HCT116 (cell line): ENCODE data around the gene MAF. TPM values are rescaled to one million over a fixed set of nuclear protein-coding genes. Genes with fewer than 3 reads are reported as not detected.

Experiments
- ATAC-seq: fragments of 200-7000 bp; cut with Tn5 transposase; 2 replicates; pipeline ENCODE4 v1.9.1; 2020; ENCODE audit warnings: mild to moderate bottlenecking, moderate library complexity
- BruUV-seq: library from RNA; stranded (reverse); fragments of 400-500 nt; replicated peaks from 2 replicates; lab custom pipeline; 2021; lab: Mats Ljungman, UMichigan
- CTCF ChIA-PET: fragments of 300-600 bp; sonication (Branson Sonifier 250); formaldehyde crosslinking; loops from one replicate; lab custom pipeline; 2021; ENCODE audit warnings: antibody characterized with exemption; lab: Charles Lee
- POLR2A ChIA-PET: fragments of 300-600, 350-600 bp; sonication (Branson Sonifier 250); formaldehyde crosslinking; loops from one replicate; lab custom pipeline; 2021; ENCODE audit warnings: antibody characterized with exemption; lab: Charles Lee
- RAD21 ChIA-PET, 2 experiments: fragments of 300-600 bp; sonication (Branson Sonifier 250); formaldehyde crosslinking; loops; one replicate each; lab custom pipeline; 2023; ENCODE audit warnings: low total read pairs in 2 of 2; ENCODE audit not compliant: uncharacterized antibody in 2 of 2, unreplicated experiment in 2 of 2, low non-redundant PET in 1 of 2; lab: Charles Lee
- DNase-seq: peaks from one replicate; pipeline ENCODE4 v3.0.0-alpha.2; 2010; ENCODE audit warnings: low read depth, low spot score
- H2AFZ ChIP-seq: fragments of 200-600 bp; shearing (Covaris generic), sonication (generic); 2 replicates; pipeline ENCODE4 v1.6.1; 2017; ENCODE audit warnings: low read depth, mixed run types, mixed read lengths, antibody characterized with exemption, low read length; ENCODE audit not compliant: poor library complexity, severe bottlenecking
- H3K27ac ChIP-seq: 2 replicates; pipeline ENCODE4 v1.5.1; 2012; ENCODE audit warnings: low read depth, low read length
- H3K27me3 ChIP-seq: fragments of 200-600 bp; sonication (generic); 2 replicates; pipeline ENCODE4 v1.6.1; 2016; ENCODE audit warnings: mixed run types, low read length, mixed read lengths; ENCODE audit not compliant: insufficient read depth
- H3K36me3 ChIP-seq, 2 experiments: fragments of 200-500 bp in 1 of 2; fragments of 200-600 bp in 1 of 2; sonication (Bioruptor generic) in 1 of 2; sonication (generic) in 1 of 2; 2 replicates each; pipeline versions ENCODE4 v1.5.1 to v1.6.1; 2014 to 2016; ENCODE audit warnings: low read length in 2 of 2, inconsistent platforms in 1 of 2, mixed read lengths in 1 of 2, mixed run types in 1 of 2; ENCODE audit not compliant: insufficient read depth in 2 of 2, control insufficient read depth in 1 of 2
- H3K4me1 ChIP-seq, 2 experiments: fragments of 200-600 bp in 1 of 2; sonication (generic) in 1 of 2; 2 replicates each; pipeline versions ENCODE4 v1.5.1 to v1.6.1; 2012 to 2017; ENCODE audit warnings: low read length in 2 of 2, inconsistent platforms in 1 of 2, mild to moderate bottlenecking in 1 of 2, mixed read lengths in 1 of 2, mixed run types in 1 of 2, moderate library complexity in 1 of 2; ENCODE audit not compliant: insufficient read depth in 2 of 2, control insufficient read depth in 1 of 2
- H3K4me2 ChIP-seq: fragments of 200-600 bp; sonication (generic); 2 replicates; pipeline ENCODE4 v1.6.1; 2017; ENCODE audit warnings: mixed run types, low read length, mixed read lengths
- H3K4me3 ChIP-seq, 2 experiments: fragments of 200-600 bp in 1 of 2; sonication (generic) in 1 of 2; replicated peaks in 1 of 2; 2 replicates each; pipeline ENCODE4 v1.5.1; 2011 to 2016; ENCODE audit warnings: low read length in 2 of 2, control low read depth in 1 of 2, low read depth in 1 of 2, mild to moderate bottlenecking in 1 of 2, mixed read lengths in 1 of 2, mixed run types in 1 of 2
- H3K79me2 ChIP-seq: fragments of 200-600 bp; sonication (generic); 2 replicates; pipeline ENCODE4 v1.6.1; 2017; ENCODE audit warnings: mild to moderate bottlenecking, mixed run types, low read length, moderate library complexity, mixed read lengths; ENCODE audit not compliant: insufficient read depth
- H3K9ac ChIP-seq: fragments of 200-600 bp; sonication (generic); 2 replicates; pipeline ENCODE4 v1.6.1; 2016; ENCODE audit warnings: low read length, mixed read lengths
- H3K9me2 ChIP-seq: fragments of 200-600 bp; sonication (generic), shearing (Covaris generic); 2 replicates; pipeline ENCODE4 v1.6.1; 2017; ENCODE audit warnings: mixed run types, mild to moderate bottlenecking, moderate library complexity; ENCODE audit not compliant: insufficient read depth
- H3K9me3 ChIP-seq, 2 experiments: fragments of 200-500 bp in 1 of 2; fragments of 200-600 bp in 1 of 2; sonication (Bioruptor generic) in 1 of 2; sonication (generic) in 1 of 2; 2 replicates each; pipeline ENCODE4 v1.6.1; 2014 to 2017; ENCODE audit warnings: low read length in 2 of 2, mixed read lengths in 2 of 2, inconsistent platforms in 1 of 2, low read depth in 1 of 2, mild to moderate bottlenecking in 1 of 2, mixed run types in 1 of 2, moderate library complexity in 1 of 2; ENCODE audit not compliant: control insufficient read depth in 1 of 2, insufficient read depth in 1 of 2
- H4K20me1 ChIP-seq: fragments of 200-600 bp; sonication (generic), shearing (Covaris generic); 2 replicates; pipeline ENCODE4 v1.6.1; 2017; ENCODE audit warnings: mixed run types, mild to moderate bottlenecking, moderate library complexity; ENCODE audit not compliant: insufficient read depth
- EZH2phosphoT487 ChIP-seq: fragments of 200-600 bp; IDR thresholded peaks from 2 replicates; pipeline ENCODE4 v1.6.1; 2018; ENCODE audit warnings: antibody characterized with exemption, borderline replicate concordance
- JUND ChIP-seq: IDR thresholded peaks from 2 replicates; pipeline ENCODE4 v1.6.1; 2012
- POLR2AphosphoS5 ChIP-seq: IDR thresholded peaks from 2 replicates; pipeline ENCODE4 v1.6.1; 2011; ENCODE audit warnings: mild to moderate bottlenecking, low read depth, low read length, moderate library complexity
- SRF ChIP-seq: IDR thresholded peaks from 2 replicates; pipeline ENCODE4 v1.6.1; 2012; ENCODE audit warnings: low read depth
- intact Hi-C: fragments of 100-400 bp; cut with micrococcal nuclease; formaldehyde crosslinking; loops from 2 replicates; pipeline ENCODE4 v1.10.0; 2022
- total RNA-seq: library from RNA; stranded (reverse); gene quantifications from one replicate; pipeline ENCODE4 v1.2.1, GENCODE V29; 2021; ENCODE audit not compliant: unreplicated experiment
- TF ChIP-seq, protein P1 (sequence below): IDR thresholded peaks from 2 replicates; pipeline ENCODE4 v1.6.1; 2012
- TF ChIP-seq, protein P2 (sequence below), 3 experiments: fragments of 200-600 bp in 1 of 3; sonication (generic) in 1 of 3; IDR thresholded peaks in 2 of 3; conservative IDR thresholded peaks in 1 of 3; 2 replicates each; pipeline ENCODE4 v1.5.1; 2012 to 2017; ENCODE audit warnings: low read depth in 2 of 3, low read length in 2 of 3, antibody characterized with exemption in 1 of 3, borderline replicate concordance in 1 of 3, control low read depth in 1 of 3, mild to moderate bottlenecking in 1 of 3, mixed read lengths in 1 of 3, mixed run types in 1 of 3, moderate library complexity in 1 of 3; ENCODE audit not compliant: insufficient read depth in 1 of 3
- TF ChIP-seq, protein P3 (sequence below): IDR thresholded peaks from 2 replicates; pipeline ENCODE4 v1.6.1; 2012

The MAF gene
- total RNA-seq, 1 experiment from 2014 or later = 0.27 TPM

DNA sequence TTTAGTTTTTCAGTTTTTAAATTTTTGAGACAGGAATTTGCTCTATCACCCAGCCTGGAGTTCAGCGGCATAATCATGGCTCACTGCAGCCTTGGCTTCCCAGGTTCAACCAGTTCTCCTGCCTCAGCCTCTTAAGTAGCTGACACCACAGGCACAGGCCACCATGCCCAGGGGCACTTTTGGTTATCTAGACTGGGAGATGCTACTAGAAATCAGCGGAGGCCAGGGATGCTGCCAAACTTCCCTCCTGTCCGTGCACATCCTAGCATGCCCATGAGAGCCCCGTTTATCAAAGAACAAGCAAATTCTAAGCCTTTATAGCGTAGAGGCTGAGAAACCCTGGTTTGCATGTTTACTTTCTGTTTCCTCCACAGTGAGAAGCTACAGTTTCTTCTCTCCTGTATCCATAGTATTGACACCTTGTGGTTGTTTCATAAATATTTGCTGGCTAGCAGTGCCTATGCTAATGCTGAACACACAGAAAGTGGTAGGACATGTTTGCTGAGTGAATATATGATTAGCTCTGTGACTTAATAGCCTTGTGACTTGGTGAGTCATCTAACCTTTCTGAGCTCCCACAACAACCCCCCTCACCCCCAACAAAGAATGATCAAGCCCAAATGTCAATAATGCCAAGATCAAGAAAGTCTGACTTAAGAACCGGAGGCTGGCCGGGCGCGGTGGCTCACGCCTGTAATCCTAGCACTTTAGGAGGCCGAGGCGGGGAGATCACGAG lies 39.2 kb upstream of the MAF start:
- Histone ChIP-seq H3K9ac (no peak overlapping the region), H3K4me2 (no peak overlapping the region)
- RAD21 ChIA-PET = no interaction called here

More for the DNA sequence above, 39.2 kb upstream of the MAF start:
- Histone ChIP-seq H3K4me3 (no peak overlapping the region), H3K79me2 (no peaks in the 10 kb centered on the region), H3K27me3 (no peaks in the 10 kb centered on the region), H3K9me2 (no peaks in the 10 kb centered on the region), H3K27ac (no peak overlapping the region), H4K20me1 (no peaks in the 10 kb centered on the region), H3K4me1 (no peaks in the 10 kb centered on the region), H3K9me3 (peaks cover 57 to 77% of the 10 kb centered on the region in 2 experiments; a peak in 2 of 4 replicates), H2AFZ (no peak overlapping the region), H3K36me3 (no peaks in the 10 kb centered on the region)
- TF ChIP-seq, protein P1, sequence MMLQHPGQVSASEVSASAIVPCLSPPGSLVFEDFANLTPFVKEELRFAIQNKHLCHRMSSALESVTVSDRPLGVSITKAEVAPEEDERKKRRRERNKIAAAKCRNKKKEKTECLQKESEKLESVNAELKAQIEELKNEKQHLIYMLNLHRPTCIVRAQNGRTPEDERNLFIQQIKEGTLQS = no peak
- TF ChIP-seq JUND (no peak), POLR2AphosphoS5 (no peak), EZH2phosphoT487 (no peak), SRF (no peak)
- TF ChIP-seq, protein P2, sequence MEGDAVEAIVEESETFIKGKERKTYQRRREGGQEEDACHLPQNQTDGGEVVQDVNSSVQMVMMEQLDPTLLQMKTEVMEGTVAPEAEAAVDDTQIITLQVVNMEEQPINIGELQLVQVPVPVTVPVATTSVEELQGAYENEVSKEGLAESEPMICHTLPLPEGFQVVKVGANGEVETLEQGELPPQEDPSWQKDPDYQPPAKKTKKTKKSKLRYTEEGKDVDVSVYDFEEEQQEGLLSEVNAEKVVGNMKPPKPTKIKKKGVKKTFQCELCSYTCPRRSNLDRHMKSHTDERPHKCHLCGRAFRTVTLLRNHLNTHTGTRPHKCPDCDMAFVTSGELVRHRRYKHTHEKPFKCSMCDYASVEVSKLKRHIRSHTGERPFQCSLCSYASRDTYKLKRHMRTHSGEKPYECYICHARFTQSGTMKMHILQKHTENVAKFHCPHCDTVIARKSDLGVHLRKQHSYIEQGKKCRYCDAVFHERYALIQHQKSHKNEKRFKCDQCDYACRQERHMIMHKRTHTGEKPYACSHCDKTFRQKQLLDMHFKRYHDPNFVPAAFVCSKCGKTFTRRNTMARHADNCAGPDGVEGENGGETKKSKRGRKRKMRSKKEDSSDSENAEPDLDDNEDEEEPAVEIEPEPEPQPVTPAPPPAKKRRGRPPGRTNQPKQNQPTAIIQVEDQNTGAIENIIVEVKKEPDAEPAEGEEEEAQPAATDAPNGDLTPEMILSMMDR (IDR thresholded peaks at IDR 0.05 in 2 of 3, conservative IDR thresholded peaks at IDR 0.05 in 1 of 3; ENCODE audit: borderline replicate concordance in 1 of 3, insufficient read depth in 1 of 3, low read depth in 2 of 3, low read length in 2 of 3) = no peak
- TF ChIP-seq, protein P3, sequence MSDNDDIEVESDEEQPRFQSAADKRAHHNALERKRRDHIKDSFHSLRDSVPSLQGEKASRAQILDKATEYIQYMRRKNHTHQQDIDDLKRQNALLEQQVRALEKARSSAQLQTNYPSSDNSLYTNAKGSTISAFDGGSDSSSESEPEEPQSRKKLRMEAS = no peak
- POLR2A ChIA-PET = no interaction called here
- CTCF ChIA-PET = no interaction called here
- intact Hi-C loops = no loop called here
- no TSS peak for BruUV-seq
- DNase-seq (no peak), ATAC-seq (no peak)
